Kidney epithelial cell (primary cell): ENCODE data around the gene ANKRD29. TPM values are rescaled to one million over a fixed set of nuclear protein-coding genes. Genes with fewer than 3 reads are reported as not detected.

Experiments
- DNase-seq: peaks from one replicate; pipeline ENCODE4 v3.0.0-alpha.2; 2010; ENCODE audit warnings: low read depth
- H3K27me3 ChIP-seq: 2 replicates; pipeline ENCODE4 v1.6.0; 2011; ENCODE audit warnings: low read length; ENCODE audit not compliant: control insufficient read depth, insufficient read depth
- H3K36me3 ChIP-seq: 2 replicates; pipeline ENCODE4 v1.5.1; 2011; ENCODE audit warnings: low read length; ENCODE audit not compliant: control insufficient read depth, insufficient read depth
- H3K4me3 ChIP-seq: 2 replicates; pipeline ENCODE4 v1.5.1; 2011; ENCODE audit warnings: low read depth, mild to moderate bottlenecking, control low read depth, low read length
- CTCF ChIP-seq: IDR thresholded peaks from 2 replicates; pipeline ENCODE4 v1.5.1; 2011; ENCODE audit warnings: mild to moderate bottlenecking, moderate library complexity, low read length, control low read depth, inconsistent platforms; ENCODE audit not compliant: insufficient read depth, poor library complexity, severe bottlenecking
- total RNA-seq: library from RNA; depleted of rRNA; stranded (reverse); fragments of >200 nt; gene quantifications from 2 replicates; pipeline ENCODE4 v1.2.3, GENCODE V29; 2015

The ANKRD29 gene
- total RNA-seq, 1 donor from 2014 or later, result 0.58 TPM

GRCh38 chr18:23556145-23556780 lies 106.4 kb downstream of the ANKRD29 start:
- TF ChIP-seq CTCF, result no peak

DNA sequence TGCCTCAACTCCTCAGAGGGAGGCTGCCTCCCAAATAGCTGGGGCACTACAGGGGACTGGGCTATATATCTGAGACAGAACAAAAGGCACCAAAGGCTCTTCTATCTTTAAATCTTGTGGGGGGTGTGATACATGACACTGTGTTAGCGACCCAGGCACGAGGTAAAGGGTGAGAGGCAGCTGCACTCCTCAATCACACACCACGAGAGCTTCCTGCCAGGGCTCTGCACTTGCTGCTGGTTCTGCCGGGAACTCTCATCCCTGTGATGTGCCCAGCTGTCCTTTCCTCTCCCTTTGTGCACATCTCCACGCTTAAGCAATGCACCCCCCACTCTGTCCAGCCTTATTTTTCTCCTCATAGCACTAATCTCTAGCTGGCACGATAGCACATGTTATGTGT lies 108.8 kb downstream of the ANKRD29 start:
- peaks cover 3% of the 10 kb centered on the region for H3K36me3 ChIP-seq
- no peaks in the 10 kb centered on the region for H3K27me3 ChIP-seq
- no peak for TF ChIP-seq CTCF
- DNase-seq, result no peak
- H3K4me3 ChIP-seq, result no peak overlapping the region

More at GRCh38 chr18:23556145-23556780, 106.4 kb downstream of the ANKRD29 start:
- Histone ChIP-seq H3K36me3 (peaks cover 3% of the 10 kb centered on the region), H3K27me3 (no peaks in the 10 kb centered on the region), H3K4me3 (no peak overlapping the region)
- no peak for DNase-seq

DNA sequence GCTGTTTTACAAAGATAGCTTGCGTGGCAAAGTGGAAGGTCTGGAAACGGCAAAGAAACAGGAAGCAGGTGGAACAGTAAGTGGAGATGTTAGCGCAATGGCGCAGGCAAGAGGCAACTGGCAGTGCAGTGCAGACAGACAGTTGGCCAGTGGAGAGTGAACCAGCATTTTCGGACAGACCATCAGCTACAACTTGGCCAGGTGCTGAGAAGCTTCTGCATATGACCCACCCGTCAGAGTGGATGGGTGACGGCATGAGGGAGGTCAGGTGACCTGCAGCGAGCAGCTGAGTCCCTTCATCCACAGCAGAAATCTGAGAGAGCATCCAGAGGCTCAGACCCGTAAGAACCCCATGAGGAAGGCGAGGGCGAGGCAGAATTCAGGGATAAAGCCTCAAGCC lies 110.2 kb downstream of the ANKRD29 start:
- no peaks in the 10 kb centered on the region for H3K27me3 ChIP-seq
- peaks cover 3% of the 10 kb centered on the region for H3K36me3 ChIP-seq
- TF ChIP-seq CTCF, result no peak
- no peak overlapping the region for H3K4me3 ChIP-seq
- DNase-seq, result no peak

DNA sequence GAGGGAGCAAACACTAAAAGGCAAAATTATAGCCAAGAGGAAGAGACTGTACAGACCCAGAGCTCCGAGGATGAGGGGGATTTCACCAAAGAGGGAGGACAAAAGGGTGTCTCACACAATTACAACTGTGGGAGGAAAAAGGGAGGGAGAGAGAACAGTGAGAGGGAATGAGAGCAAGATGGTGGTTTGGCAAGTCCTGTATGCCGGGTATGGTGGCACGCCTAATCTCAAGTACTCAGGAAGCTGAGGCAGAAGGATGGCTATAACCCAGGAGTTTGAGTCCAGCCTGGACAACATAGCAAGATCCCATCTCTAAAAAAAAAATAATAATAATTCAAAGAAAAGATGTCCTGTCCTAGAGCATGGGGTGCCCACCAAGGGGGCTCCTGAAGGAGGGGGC lies 110.7 kb downstream of the ANKRD29 start:
- Histone ChIP-seq H3K4me3 (no peak overlapping the region), H3K36me3 (peaks cover 3% of the 10 kb centered on the region), H3K27me3 (no peaks in the 10 kb centered on the region)
- DNase-seq, result no peak
- TF ChIP-seq CTCF, result no peak

GRCh38 chr18:23550898-23551297 lies 111.8 kb downstream of the ANKRD29 start:
- no peaks in the 10 kb centered on the region for H3K27me3 ChIP-seq
- no peak for TF ChIP-seq CTCF
- DNase-seq, result no peak
- H3K4me3 ChIP-seq, result no peak overlapping the region
- peaks cover 4% of the 10 kb centered on the region for H3K36me3 ChIP-seq

Other genes with a start within 250 kb of the ANKRD29 start
- gene RIOK3, start 209.6 kb downstream of the ANKRD29 start, total RNA-seq, result 79.8 and 90.6 TPM in 2 replicates
- 32.8 and 33.4 TPM in 2 replicates for gene RMC1, start 159.4 kb downstream of the ANKRD29 start, total RNA-seq
- 111 and 123 TPM in 2 replicates for gene NPC1, start 76.4 kb downstream of the ANKRD29 start, total RNA-seq
- 126 TPM in 2 replicates for gene LAMA3, start 26.5 kb upstream of the ANKRD29 start, total RNA-seq